Neural cell (in vitro differentiated cells): ENCODE data around the gene RASAL2. TPM values are rescaled to one million over a fixed set of nuclear protein-coding genes. Genes with fewer than 3 reads are reported as not detected.

ENCODE experiments used
- H2AFZ ChIP-seq: fragments of 200-600, 300-800 bp; sonication (generic), shearing (Covaris generic); 2 replicates; pipeline ENCODE4 v1.6.0; 2014; ENCODE audit warnings: low read depth, mild to moderate bottlenecking, antibody characterized with exemption, low read length, moderate library complexity
- H3F3A ChIP-seq: fragments of 200-600 bp; shearing (Covaris generic); 2 replicates; pipeline ENCODE4 v1.6.1; 2016; ENCODE audit warnings: mild to moderate bottlenecking, moderate library complexity, mixed read lengths, antibody characterized with exemption, low read length; ENCODE audit not compliant: insufficient read depth, poor library complexity, severe bottlenecking
- H3K27ac ChIP-seq: fragments of 200-600, 300-800 bp; sonication (generic), shearing (Covaris generic); 2 replicates; pipeline ENCODE4 v1.5.1; 2014; ENCODE audit warnings: mild to moderate bottlenecking, low read length, moderate library complexity
- H3K27me3 ChIP-seq: fragments of 300-800, 200-600 bp; sonication (generic), shearing (Covaris generic); 2 replicates; pipeline ENCODE4 v1.6.0; 2014; ENCODE audit warnings: mild to moderate bottlenecking, low read depth, low read length, moderate library complexity; ENCODE audit not compliant: insufficient read depth
- H3K36me3 ChIP-seq: fragments of 300-800, 200-600 bp; sonication (generic), shearing (Covaris generic); 2 replicates; pipeline ENCODE4 v1.5.1; 2014; ENCODE audit warnings: mild to moderate bottlenecking, antibody characterized with exemption, low read length, moderate library complexity; ENCODE audit not compliant: insufficient read depth
- H3K4me2 ChIP-seq: fragments of 300-800, 200-600 bp; sonication (generic), shearing (Covaris generic); 2 replicates; pipeline ENCODE4 v1.6.0; 2014; ENCODE audit warnings: mild to moderate bottlenecking, low read length
- H3K4me3 ChIP-seq: fragments of 300-800, 200-600 bp; sonication (generic), shearing (Covaris generic); 2 replicates; pipeline ENCODE4 v1.5.1; 2014; ENCODE audit warnings: mild to moderate bottlenecking, low read length, moderate library complexity
- H3K79me2 ChIP-seq: fragments of 200-600 bp; shearing (Covaris generic); replicated peaks from 2 replicates; pipeline ENCODE4 v1.6.0; 2014; ENCODE audit warnings: mild to moderate bottlenecking, low read length, moderate library complexity; ENCODE audit not compliant: insufficient read depth
- H3K9ac ChIP-seq: fragments of 300-800, 200-600 bp; sonication (generic), shearing (Covaris generic); 2 replicates; pipeline ENCODE4 v1.6.1; 2016; ENCODE audit warnings: mild to moderate bottlenecking, low read length, mixed read lengths
- H3K9me2 ChIP-seq: fragments of 200-600 bp; shearing (Covaris generic); 2 replicates; pipeline ENCODE4 v1.6.1; 2016; ENCODE audit warnings: mild to moderate bottlenecking, low read length, mixed read lengths; ENCODE audit not compliant: insufficient read depth
- H3K9me3 ChIP-seq: fragments of 200-600, 300-800 bp; sonication (generic), shearing (Covaris generic); 2 replicates; pipeline ENCODE4 v1.6.1; 2016; ENCODE audit warnings: mild to moderate bottlenecking, mixed run types, low read length, moderate library complexity, mixed read lengths
- H4K20me1 ChIP-seq: fragments of 200-600 bp; shearing (Covaris generic); 2 replicates; pipeline ENCODE4 v1.6.1; 2016; ENCODE audit warnings: mild to moderate bottlenecking, mixed run types; ENCODE audit not compliant: insufficient read depth
- EP300 ChIP-seq: fragments of 450-650 bp; conservative IDR thresholded peaks from 2 replicates; pipeline ENCODE4 v1.6.1; 2014; ENCODE audit warnings: antibody characterized with exemption, mild to moderate bottlenecking, moderate library complexity; ENCODE audit not compliant: poor library complexity, severe bottlenecking
- EZH2 ChIP-seq: fragments of 200-600, 300-800 bp; shearing (Covaris generic), sonication (generic); IDR thresholded peaks from 2 replicates; pipeline ENCODE4 v1.6.1; 2014; ENCODE audit warnings: antibody characterized with exemption, low read length, borderline replicate concordance, mild to moderate bottlenecking; ENCODE audit not compliant: insufficient read depth, poor library complexity, severe bottlenecking
- MXI1 ChIP-seq: fragments of 450-650 bp; conservative IDR thresholded peaks from 2 replicates; pipeline ENCODE4 v1.6.1; 2014; ENCODE audit warnings: antibody characterized with exemption, mild to moderate bottlenecking; ENCODE audit not compliant: poor library complexity, severe bottlenecking
- SMC3 ChIP-seq: fragments of 450-650 bp; conservative IDR thresholded peaks from 2 replicates; pipeline ENCODE4 v1.6.1; 2014; ENCODE audit warnings: antibody characterized with exemption, mild to moderate bottlenecking, moderate library complexity; ENCODE audit not compliant: poor library complexity
- TAF1 ChIP-seq: IDR thresholded peaks from 2 replicates; pipeline ENCODE4 v1.6.1; 2012; ENCODE audit warnings: low read depth
- polyA plus RNA-seq: library from polyadenylated mRNA; depleted of rRNA; stranded (reverse); fragments of >200 nt; gene quantifications from 2 replicates; pipeline ENCODE4 v1.2.3, GENCODE V29; 2014
- TF ChIP-seq, protein P1 (sequence below): IDR thresholded peaks from 2 replicates; pipeline ENCODE4 v1.6.1; 2012; ENCODE audit warnings: borderline replicate concordance

Gene RASAL2
- polyA plus RNA-seq, 1 donor from 2014 or later: 73.3 TPM

DNA sequence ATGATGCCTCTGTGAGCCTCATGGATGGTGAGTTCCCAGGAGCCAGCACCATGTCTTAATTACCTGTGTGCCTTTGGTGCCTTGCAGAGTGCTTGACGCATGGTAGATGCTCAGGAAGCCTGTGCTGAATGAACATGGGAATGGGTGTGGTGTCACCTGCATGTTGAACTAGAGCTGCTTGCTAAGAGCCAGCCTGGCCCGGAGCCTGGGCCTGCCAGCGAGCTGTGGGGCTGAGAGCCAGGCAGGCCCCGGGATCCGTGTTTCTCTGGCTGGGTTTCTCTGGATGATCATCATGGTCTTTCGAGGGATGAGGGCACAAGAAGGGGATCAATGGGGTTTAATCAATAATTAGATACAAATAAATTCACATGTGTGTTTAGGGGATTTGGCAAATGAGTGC is 412.3 kb downstream of the RASAL2 start:
- Histone ChIP-seq H3K27ac (no peak overlapping the region), H3K9ac (no peak overlapping the region), H3K9me2 (no peaks in the 10 kb centered on the region), H3F3A (no peaks in the 10 kb centered on the region), H3K27me3 (no peaks in the 10 kb centered on the region), H3K79me2 (no peaks in the 10 kb centered on the region), H3K36me3 (no peaks in the 10 kb centered on the region), H3K4me2 (no peak overlapping the region), H3K9me3 (no peaks in the 10 kb centered on the region), H4K20me1 (no peaks in the 10 kb centered on the region), H2AFZ (no peak overlapping the region), H3K4me3 (no peak overlapping the region)
- TF ChIP-seq EZH2 (no peak), MXI1 (no peak)
- TF ChIP-seq, protein P1, sequence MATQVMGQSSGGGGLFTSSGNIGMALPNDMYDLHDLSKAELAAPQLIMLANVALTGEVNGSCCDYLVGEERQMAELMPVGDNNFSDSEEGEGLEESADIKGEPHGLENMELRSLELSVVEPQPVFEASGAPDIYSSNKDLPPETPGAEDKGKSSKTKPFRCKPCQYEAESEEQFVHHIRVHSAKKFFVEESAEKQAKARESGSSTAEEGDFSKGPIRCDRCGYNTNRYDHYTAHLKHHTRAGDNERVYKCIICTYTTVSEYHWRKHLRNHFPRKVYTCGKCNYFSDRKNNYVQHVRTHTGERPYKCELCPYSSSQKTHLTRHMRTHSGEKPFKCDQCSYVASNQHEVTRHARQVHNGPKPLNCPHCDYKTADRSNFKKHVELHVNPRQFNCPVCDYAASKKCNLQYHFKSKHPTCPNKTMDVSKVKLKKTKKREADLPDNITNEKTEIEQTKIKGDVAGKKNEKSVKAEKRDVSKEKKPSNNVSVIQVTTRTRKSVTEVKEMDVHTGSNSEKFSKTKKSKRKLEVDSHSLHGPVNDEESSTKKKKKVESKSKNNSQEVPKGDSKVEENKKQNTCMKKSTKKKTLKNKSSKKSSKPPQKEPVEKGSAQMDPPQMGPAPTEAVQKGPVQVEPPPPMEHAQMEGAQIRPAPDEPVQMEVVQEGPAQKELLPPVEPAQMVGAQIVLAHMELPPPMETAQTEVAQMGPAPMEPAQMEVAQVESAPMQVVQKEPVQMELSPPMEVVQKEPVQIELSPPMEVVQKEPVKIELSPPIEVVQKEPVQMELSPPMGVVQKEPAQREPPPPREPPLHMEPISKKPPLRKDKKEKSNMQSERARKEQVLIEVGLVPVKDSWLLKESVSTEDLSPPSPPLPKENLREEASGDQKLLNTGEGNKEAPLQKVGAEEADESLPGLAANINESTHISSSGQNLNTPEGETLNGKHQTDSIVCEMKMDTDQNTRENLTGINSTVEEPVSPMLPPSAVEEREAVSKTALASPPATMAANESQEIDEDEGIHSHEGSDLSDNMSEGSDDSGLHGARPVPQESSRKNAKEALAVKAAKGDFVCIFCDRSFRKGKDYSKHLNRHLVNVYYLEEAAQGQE: no peak

DNA sequence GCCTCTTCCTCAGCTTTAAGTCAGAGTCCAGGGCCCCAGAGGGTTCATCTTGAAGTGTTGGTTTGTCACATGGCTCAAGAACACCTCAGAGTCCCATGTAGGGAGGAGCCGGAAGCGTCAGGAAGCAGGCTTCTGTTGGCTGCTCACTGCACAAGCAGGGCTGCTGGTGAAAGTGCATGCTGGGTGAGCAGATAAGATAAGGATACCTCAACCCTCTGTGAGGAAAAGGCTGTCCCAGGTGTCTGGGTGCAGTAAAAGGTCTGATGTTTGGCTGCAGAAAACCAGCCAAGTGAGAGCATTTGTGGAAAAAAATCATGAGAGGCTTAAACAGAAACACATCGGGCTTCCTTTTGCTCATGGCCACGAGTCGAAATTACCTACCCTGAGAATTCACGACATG is 412.8 kb downstream of the RASAL2 start:
- Histone ChIP-seq H3K27me3 (no peaks in the 10 kb centered on the region), H3F3A (no peaks in the 10 kb centered on the region), H3K27ac (no peak overlapping the region), H3K9ac (no peak overlapping the region), H3K79me2 (no peaks in the 10 kb centered on the region), H3K9me3 (no peaks in the 10 kb centered on the region), H2AFZ (no peak overlapping the region), H3K4me2 (no peak overlapping the region), H3K9me2 (no peaks in the 10 kb centered on the region), H3K36me3 (no peaks in the 10 kb centered on the region), H3K4me3 (no peak overlapping the region), H4K20me1 (no peaks in the 10 kb centered on the region)
- TF ChIP-seq EZH2: no peak

DNA sequence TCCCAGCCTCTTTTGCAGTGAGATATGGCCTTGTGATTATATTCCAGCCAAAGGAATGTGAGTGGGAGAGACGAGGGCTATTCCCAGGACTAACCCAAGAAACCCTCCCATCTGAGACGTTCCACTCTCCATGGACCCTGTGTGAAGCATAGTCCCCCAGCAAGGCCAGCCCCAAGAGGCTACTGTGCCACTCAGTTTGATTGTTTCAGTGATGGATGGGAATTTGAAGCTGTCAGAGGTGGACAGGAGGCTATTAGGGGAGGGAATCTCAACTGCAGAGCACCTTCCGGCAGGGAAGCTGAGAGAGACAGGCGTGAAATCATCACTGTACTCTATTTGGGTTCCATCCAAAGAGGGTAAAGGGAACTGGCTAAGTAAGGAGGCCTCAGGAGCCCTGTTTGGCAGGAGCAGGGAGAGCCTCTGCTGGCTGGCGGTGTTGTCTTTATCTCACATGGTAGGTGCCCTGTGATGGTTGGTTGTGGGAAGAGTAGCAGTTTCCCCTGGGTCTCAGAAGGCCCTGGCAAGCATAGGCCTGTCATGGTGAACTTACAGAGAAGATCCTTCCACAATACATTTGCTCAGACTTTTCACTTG is 415.6 kb downstream of the RASAL2 start:
- no peak overlapping the region for H3K27ac ChIP-seq
- H2AFZ ChIP-seq: no peak overlapping the region
- no peaks in the 10 kb centered on the region for H3K9me2 ChIP-seq
- no peak overlapping the region for H3K4me2 ChIP-seq
- H3K9me3 ChIP-seq: no peaks in the 10 kb centered on the region
- H3K79me2 ChIP-seq: no peaks in the 10 kb centered on the region
- no peaks in the 10 kb centered on the region for H3K36me3 ChIP-seq
- no peaks in the 10 kb centered on the region for H4K20me1 ChIP-seq
- no peak overlapping the region for H3K9ac ChIP-seq
- H3K4me3 ChIP-seq: no peak overlapping the region
- H3F3A ChIP-seq: no peaks in the 10 kb centered on the region
- H3K27me3 ChIP-seq: no peaks in the 10 kb centered on the region
- TF ChIP-seq EZH2 (no peak), SMC3 (no peak), EP300 (no peak), TAF1 (no peak)
